Fibroblast of skin of scalp (primary cell): ENCODE data around the gene SOX18.

Source experiments
- DNase-seq: peaks from one replicate; pipeline ENCODE4 v3.0.0-alpha.2; 2013

The SOX18 gene

DNA sequence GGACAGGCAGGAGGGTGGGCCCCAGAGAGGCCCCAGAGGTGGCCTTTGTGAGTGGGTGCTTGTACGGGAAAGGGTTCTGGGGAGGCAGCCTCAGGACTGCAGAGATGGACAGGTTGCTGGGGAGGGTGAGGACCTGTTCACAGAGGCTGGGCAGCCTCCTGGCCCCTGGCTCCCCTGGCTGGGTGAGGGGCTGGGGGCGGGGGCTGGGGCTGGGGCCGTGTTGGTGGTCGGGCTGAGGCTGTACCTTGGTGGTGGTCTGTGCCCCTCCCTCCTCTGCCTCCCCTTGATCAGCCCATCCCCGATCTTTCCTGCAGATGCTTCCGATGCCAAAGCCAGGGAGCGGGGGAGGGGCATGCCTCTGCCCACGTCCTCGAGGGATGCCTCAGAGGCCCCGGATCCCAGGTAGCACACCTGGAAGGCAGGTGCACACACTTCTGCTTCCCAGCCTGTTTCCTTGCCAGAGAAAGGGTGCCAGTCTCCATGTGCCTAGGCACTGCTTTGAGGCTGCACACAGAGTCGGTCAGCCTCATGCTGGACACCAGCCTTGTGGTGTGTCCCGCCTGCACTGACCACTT lies 18.4 kb upstream of the SOX18 start:
- DNase-seq: no peak

DNA sequence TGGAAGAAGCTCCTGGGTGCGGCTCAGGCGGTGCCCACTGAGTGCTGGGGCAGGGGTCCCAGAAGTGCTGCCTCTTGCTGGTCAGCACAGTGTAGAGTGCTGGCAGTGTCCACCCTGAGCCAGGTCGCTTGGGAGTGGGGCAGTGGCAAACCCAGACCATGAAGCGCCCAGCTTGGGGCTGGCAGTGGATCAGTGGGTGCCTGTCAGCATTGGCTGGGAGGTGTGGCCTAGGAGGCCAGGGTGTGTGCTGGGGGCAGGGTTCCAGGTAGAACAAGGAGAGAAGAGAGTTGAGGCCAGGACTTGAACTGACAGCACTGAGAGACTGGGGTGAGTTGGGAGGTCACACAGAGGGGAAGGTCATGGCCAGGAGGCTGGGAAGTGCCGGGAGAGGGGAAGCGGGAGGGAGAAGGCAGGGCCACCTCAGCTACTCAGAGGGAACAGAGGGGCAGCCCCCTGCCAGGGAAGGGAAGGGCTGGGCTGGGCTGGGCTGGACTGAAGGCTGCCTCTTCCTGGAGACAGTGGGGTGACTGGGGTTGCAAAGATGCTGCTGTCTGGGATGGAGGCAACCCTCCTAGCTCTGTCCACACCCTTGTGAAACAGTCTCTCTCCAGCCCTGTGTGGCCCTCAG lies 17.7 kb upstream of the SOX18 start:
- DNase-seq: no peak

DNA sequence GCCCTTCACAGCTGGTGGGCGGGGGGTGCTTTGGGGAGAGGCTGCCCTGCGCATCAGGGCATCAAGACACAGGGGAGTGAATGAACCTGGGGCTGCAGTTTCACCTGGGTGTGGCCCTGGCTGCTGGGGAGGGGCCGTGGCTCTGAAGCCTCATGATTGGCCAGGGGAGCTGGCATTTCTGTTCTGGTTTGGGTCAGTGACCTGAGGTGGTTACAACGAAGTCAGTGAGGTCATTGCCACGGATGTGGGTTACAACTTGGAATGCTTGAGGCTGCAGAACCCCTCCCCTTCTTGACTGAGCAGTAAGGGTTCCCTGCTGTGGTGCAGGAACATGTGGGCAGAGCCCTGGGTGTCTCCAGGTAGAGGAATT lies 16.5 kb upstream of the SOX18 start:
- DNase-seq: peak; percentile 59

DNA sequence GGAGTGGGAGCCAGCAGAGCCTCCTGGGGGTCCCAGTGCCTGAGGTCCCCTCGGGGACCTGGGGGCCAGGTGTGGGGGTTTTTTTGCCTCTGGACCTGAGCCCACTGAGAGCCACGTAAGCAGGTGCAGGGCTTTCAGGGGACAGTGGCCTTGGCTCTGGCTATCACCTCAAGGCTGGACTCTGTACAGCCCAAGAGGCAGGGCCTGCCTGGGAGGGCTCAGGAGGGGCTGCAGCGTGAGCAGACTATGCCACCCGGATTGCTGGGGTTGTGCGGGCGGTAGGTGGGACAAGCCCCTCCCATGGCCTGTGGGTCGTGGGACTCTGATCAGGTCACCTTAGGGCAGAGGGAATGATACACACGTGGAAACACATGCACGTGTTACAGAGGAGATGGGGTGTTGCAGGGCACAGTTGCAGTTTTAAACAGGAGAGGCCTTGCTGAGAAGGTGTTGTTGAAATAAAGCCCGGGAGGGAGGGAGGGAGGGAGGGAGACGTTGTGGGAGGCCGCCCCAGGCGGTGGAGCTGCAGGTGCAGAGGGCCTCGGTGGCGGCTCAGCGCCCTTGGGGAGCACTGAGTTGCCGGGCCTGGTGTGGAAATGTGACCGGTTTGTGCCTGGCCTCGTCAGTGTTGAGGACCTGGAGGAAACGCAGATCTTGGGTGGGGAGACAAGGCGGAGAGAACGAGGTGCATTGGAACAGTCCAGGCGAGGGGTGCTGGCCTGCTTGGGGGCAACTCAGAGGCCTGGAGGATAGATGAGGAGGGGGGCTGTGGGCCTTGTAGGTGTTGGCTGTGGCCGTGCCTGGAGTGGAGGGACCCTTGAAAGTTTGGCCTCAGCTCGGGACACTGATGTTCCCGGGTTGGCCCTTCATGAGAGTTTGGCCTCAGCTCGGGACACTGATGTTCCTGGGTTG lies 15.9 kb upstream of the SOX18 start:
- DNase-seq: no peak

DNA sequence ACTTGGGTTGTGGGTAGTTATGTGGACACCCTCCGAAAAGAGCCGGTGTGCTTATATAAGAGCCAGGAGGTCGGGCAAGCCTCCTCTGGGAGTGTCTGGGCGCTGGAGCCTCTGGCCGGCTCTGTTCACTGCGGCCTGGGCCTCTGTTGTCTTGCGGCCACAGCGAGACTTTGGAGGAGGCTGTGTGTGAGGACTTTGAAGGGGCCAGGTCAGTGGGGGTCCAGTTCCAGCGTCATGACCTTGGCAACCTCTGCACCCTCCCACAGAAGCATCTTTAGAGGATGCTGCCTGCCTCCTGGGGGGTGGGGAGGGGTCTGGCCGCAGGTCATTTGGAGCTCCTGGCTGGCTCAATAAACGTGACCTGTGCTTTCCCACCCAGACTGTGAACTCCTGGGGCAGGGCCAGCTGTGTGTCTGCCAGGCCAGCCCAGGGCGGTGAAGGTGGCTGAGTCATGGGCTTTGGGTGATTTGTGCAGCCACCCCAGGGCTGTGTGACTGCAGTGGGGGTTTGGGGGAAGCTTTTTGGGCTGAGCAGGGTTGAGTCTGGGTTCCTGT lies 14.8 kb upstream of the SOX18 start:
- peak; percentile 47 for DNase-seq

DNA sequence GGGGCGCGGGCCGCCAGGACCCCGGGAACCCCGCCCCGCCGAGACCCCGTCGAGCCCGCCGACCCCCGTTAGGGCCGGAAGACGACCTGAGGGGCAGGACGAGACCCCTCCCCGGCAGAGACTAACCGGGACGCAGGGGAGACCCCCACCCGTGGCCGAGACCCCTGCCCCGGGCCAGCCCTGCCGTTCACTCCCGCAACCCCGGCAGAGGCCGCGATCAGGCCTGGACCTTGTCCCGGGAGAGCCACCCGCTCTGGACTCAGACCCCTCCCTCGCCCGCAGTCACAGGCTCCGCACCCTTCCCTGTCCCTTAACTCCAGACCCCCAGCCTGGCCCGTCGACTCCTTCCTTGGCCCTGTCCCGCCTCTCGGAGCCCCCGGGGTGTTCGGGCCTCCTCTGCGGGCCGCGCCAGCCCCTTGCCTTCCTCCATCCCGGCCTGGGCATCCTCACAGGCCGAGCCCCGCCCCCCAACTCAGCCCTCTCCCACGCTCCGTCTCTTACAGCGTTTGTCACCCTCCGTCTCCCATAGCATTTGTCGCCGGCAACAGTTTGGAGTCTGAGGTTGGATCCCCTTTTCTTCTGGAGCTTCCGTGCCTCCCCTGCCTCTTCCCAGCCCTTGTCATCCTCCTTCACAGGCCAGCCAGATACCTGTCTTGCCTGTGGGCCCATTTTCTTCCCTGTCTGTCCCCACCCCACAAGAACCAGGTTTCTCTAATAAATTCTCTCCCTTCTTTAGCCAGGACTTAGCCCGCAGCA lies 14.1 kb upstream of the SOX18 start:
- DNase-seq: no peak

DNA sequence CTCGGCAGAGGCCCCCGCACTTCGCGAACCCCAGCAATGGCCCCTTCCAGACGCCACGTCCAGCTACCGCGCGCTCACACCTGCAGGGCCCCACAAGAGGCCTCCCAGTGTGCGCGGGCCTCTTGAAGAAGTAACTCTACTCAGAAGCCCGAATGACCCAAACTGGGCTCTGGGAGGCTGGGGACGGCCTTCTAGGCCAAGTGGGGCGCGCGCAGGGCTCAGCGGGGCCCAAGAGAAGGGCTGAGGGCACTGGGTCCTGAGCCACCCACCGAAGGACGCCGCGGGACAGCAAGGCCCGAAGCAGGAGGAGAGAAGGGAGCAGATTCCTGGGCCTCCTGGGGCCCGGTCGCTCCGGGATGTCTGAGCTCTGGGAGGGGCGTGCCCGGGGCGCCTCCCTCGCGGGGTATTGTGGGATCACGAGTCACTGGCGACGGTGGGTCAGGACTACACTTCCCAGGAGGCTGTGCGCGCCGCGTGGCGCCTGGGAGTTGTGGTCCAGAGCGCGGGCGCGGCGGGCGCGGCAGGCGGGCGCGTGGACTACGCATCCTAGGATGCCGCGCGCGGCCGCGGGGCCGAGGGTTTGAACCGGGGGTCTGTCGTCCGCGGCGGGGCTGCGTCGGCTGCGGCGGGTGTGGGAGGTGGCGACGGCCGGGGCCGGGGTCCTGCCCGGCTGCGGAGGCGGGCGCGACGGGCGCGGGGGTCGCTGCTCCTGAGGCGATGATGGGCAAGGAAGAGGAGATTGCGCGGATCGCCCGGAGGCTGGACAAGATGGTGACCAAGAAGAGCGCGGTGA lies 13.4 kb upstream of the SOX18 start, which contains the start of gene TCEA2:
TCEA2 (plus strand) TSS at position 603 of the 793 bp plus-strand sequence; CDS start at position 718, 115 bp downstream.
- peak; percentile 96 for DNase-seq

DNA sequence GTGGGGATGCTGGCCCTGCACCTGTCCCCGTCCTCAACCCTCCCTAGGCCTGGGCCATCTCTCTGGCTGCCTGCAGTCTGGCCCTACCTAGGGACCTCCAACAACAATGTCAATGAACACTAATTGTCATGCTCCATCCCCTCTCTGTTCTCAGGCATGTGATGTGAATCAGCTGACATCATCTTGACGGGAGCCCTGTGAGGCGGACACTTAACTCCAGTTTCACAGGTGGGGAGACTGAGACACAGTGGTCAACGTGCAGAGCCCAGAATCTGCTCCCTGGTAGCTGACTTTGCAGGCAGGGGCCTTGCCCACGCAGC lies 12.8 kb upstream of the SOX18 start:
- no peak for DNase-seq

DNA sequence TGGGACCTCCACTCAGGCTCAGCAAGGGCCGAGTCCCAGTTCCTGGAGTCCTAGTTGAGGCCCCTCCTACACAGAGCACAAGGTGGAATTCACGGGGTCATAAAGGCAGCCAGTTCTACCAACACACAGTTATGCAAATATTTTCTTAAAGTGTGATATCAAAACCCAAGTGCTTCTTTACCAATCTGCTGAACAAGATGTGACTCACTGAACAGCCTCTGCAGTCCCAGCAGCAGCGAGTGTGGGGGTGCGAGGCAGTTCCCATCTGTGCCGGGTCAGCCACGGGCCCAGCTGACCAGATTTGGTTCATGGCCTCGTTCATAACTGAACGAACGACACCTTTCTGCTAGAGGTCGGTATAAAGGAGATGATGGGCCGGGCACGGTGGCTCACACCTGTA lies 9.1 kb upstream of the SOX18 start:
- DNase-seq: no peak

DNA sequence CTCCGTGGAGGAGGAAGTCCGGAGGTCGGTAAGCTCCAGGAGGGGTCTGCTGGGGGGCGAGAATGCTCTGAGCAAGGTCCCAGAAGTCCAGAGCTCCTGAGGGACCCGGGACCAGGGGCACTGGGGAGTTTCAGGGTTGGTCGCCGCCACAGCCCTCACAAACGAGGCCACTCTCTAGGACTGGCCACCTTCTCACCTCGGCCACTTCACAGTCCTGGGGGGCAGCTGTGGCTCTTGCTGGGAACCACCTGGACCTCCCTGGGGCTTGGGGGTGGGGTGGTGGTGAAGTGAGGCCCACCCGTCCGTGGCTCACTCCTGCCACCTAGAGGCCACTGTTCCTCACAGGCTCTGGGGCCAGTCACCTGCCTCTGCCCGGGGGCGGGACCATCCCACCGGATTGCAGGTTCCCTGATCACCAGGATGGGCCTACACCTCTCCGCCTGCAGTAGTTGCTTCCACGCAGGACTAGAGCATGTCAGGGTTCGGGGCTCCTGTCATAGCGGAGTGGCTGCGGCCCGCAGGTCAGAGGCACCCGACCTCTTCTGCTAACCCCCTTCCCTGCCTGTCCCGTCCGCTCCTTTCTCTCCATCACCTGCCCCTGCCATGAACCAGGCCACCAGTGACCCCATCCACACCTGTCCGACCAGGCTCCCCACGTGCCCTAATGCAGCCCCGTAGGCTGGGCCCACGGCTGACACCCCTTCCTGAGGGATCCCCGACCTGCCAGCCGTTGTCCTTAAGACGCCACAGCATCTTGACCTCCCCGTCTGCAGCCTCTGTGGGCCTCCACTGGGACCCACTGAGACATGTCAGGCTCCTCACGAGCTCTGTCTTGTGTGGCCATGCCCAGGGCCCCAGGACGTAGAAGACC lies 8.4 kb upstream of the SOX18 start:
- DNase-seq: peak; percentile 68

DNA sequence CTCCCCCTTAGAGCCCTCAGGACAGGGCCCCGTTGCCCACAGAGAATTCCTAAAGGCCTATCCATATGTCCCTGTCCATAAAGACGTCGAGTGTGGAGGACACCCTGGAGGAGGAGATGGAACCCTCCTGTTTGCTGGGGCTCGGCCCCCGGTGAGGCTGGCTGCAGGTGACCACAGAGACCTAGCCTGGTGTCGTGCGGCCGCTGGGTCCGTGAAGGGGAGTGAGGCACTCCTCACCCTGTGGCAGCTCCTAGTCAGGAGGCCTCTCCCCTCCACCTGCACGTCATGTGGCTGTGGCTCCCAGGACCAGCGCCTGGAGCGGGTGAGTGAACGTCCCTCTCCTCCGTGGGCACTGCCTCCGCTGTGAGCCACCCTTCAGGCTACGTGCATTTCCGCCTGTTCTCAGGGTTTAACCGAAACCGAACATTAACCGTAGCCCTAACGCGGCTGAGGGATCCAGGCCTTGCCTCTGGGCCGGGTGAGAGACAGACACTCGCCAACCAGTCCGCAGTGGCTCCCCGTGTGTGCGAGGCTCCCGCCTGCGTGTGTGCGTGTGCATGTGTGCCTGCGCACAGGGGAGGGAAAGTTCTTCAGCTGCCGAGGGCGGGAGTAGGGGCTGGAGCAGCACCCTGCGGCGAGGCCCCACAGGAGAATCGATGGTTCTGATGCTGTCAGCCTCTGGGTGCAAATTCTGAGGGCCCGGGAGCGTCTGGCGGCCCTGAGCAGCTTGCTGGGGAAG lies 7.6 kb upstream of the SOX18 start:
- DNase-seq: no peak

DNA sequence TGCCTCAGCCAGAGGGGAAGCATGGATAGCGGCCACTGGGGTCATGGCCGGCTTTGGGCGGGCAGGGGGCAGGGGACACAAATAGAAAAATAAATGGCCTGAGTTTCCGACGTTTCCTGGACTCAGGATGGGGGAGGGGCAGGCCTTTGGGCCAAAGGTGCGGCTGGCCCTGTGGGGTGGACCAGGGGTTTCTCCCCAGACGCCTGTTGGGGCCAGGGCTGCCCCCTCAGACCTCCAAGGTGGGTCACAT lies 7.1 kb upstream of the SOX18 start:
- DNase-seq: no peak

DNA sequence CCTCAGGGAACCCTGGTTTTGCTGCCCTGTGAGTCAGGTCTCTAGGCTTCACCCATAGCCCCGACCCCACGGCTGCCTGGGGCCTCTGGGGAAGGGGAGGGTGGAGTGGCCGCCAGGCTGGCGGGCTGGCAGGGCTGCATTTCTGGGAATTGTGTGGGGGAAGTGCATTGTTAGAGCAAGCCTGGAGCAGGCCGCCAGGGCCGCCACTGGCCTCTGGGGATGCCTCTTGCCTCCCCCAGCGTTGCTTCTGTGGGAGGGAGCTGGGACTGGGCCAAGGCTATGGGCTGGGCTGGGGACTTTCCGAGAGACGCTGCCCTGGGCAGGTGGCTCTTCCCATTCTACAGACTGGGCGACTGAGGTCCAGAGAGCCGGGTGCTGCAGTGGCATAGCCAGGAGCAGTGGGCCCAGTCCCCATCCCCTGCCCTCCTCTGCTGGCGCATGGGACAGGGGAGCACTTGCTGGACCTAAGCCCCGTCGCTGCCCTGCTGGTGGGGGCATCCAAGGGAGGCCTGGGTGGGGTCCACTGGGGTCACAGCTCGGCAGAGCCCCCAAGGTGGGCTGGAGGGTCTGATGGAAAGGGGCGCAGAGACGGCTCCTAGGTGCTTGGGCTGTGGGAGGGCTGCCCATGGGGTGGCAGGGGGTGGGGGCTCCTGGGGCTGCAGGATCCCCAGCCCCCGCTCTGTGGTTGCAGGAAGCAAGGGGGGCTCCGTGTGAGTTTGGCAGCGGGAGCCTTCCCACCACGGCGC lies 6.6 kb upstream of the SOX18 start:
- peak; percentile 73 for DNase-seq

DNA sequence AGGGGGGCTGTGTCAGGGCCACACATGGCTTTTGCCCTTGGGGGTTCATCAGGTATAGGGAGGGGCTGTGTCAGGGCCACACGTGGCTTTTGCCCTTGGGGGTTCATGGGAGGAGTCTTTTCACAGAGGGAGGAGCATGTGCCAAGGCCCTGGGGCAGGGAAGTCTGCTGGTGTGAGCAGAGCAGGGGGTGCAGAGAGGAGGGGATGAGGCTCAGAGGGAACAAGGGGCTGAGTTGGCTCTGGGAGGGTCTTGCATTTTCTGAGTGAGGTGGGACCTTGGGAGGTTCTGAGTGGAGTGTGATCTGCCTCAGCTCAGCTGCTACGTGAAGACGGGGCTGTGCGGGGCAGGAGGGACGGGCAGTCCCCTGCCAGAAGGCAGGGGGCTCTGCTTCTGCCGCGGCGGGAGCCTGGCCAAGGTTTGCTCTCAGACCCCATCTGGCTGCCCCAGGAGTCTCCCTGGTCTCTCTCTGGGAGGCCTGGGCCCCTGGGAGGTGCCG lies 6.0 kb upstream of the SOX18 start:
- DNase-seq: no peak

DNA sequence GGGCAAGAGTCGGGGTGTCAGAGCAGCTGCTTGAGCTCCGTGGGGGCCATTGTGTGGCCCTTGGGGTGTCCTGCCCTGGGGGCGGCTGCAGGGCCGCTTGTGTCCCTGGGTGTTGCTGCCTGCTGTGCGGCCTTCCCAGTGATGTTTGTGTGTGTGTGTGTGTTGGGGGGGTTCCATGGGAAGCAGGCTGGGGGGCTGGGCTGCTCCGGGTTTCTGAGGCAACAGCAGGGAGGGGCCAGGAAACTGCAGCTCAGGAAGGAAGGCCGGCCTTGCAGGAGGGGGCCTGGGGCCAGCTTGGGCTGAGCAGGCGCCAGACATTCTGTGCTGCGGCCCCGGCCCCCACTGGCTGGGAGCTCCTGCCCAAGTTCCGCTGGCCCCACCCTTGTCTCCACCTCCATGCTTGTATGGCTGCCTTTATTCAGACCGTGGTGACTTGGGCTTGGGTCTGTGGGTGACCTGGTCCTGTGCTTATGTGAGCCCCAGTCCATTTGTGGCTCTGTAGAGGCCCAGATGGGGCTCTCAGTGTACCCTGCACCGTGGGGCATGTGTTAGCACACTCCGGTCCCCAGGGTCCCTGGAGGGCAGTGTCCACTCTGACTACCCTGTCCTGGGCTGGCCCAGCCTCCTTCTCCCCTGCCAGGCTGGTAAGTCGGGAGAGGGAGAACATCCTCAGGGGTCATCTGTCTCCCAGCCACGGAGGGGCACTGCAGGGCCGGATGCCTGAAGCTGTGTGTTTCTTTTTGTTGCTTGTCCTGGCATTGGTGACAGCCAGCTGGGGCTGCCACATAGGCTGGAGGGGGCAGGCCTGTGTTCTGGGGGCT lies 4.6 kb upstream of the SOX18 start:
- DNase-seq: peak; percentile 71

DNA sequence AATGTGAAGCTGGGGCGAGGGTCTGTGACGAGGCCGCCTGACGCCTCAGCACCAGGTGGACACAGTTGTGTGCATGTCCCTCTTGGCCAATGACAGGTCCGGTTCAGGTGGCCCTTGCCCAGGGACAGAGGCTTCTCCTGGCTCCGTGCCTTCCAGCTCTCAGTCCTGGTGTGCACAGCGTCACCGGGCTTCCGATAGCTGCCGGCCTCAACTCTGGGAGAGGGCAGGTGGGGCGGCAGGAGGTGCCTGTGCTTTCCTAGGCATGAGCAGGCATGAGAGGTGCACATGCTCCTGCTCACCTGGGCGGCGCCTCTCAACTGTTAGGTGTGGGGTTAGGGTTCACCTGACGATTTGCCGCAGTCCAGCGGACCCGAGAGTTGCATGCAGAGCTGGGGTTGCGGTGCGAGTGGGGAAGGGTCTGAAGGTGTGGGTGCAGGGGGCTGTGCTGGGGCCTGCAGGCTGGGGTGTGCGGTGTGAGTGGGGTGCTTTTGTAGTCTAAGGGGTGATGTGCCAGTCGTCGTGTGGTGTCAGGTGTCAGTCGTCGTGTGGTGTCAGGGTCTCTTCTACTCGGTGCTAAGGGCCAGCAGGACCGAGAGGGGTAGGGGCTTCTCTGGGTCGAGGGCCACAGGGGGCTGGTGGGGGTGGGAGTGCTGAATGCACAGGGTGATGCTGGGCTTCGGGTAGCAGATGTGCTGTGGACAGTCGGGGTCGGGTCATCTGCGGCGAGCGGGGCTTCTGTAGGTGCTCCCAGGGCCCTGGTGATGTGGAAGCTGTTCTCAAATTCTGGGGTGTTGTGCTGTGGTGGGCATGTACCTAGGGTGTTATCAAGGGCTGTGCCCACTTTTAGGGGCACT lies 3.8 kb upstream of the SOX18 start:
- DNase-seq: no peak

DNA sequence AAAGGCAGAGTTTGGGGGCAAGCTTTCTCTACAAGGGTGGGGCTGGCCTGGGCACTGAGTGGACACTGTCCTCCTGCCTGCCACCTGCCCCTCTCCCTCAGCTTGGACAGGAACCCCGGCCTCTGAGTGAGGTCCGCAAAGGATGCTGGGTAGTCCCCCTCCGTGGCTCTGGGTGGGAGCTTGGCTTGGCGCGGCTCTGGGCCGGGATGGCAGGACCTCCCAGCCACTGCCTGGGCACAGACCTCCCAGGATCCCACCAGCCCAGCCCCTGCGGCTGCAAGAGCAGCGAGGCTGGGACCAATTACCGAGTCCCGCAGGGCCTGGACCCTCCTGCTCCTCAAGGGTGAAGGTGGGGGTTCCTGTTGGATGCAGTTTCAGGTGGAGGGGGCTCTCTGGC lies 2.9 kb upstream of the SOX18 start:
- DNase-seq: no peak
